ENCODE data around the gene NIT1.
A peak's percentile ranks its signal among the peaks of the same experiment; 100 is the strongest.

Gene NIT1

DNA sequence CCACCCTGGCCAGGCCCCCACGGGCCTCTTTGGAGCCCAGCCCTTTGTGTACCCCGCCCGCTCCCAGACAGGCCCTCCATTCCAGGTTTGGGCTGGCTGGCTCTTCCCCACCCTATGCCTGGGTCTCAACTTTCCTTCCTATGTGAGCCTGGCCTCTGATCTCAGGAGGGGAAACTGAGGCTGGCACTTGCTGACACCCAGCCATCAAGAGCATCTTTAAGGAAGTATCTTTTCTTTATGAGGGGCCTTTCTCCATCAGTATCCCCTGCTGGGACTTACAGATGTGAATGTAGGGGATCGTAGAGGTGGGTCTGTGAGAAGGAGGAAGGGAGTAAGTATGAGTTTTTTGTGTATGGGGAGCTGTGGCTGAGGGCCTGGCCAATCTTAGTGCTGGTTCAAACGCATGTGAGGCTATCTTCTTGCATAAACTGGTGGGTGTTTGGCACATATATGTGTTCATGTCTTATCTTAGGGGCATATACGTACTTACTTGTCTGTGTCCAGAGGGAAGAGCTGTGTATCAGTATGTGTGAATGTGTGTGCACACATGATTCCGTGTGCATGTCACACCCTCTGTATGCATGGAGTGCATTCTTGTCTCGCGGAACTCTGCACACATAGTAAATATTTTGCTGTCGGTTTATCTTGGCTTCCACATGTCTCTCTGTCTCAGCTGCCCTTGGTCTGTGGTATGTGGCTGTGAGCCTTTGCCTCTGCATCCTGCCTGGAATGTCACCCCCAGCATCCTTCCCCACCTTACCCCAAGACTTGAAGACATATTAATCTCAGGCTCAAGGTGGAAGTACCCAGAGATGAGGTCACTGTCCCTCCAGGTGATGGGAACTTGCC, 33.9 kb upstream of the NIT1 start:
- peak; percentile 49 for DNase-seq (ENCODE audit: low read depth)

DNA sequence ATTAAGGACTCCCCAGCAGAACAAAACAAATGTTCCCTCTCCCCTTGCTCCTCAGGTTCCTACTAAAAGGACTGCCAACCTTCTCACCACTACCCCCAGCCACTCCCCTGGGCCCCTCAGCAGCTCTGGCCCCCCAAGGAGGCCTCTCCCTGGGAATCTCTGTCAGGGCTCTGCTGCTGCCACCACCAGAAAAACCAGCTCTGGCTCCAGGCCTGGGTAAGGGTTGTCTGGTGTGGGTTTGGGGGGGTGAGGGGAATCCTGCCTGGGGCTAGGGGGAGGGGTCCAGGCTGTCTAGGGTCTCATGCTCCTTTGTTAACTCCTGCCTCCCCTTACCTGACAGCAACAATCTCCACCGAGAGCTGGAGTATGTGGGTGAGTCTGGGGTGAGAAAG, 33.3 kb upstream of the NIT1 start:
- no peak for DNase-seq (ENCODE audit: low read depth)

DNA sequence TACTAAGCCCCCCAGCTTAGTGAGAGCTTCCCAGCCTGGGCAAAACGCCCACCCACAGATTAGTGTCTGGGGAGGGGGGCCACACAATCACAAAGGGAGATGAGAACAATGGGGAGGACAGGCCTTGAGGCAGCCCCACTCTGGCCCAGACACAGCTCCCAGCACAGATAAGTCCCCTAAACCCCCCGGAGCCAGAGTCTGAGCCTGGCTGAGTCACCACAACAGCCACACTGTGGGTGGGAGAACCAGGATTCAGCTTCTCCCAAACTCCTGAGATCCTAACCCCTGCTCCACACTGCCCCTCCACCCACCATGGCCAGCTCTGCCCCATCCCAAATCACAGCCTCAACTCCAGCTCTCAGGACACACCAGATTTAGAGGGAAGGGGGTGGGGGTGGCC, 32.7 kb upstream of the NIT1 start:
- DNase-seq (ENCODE audit: low read depth), result peak; percentile 47

DNA sequence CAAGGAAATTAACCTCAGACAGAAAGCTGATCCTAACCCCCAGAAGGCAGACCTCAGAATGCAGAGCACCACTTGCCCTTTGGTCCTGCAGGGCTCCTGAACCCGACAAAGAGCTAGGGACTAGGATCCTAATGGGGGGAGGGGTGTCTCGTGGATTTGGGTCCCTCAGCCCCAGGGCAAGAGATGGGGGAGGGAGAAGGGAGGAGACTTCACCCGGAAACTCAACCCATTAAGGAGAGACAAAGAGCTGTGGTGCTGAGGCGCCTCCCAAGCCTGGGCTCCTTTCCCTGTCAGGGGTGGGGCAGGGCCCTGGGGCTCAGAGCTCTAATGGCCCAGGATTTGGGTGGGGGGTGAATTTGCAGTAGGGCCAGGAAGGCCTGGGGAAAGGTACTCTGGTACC, 31.4 kb upstream of the NIT1 start:
- no peak for DNase-seq (ENCODE audit: low read depth)

DNA sequence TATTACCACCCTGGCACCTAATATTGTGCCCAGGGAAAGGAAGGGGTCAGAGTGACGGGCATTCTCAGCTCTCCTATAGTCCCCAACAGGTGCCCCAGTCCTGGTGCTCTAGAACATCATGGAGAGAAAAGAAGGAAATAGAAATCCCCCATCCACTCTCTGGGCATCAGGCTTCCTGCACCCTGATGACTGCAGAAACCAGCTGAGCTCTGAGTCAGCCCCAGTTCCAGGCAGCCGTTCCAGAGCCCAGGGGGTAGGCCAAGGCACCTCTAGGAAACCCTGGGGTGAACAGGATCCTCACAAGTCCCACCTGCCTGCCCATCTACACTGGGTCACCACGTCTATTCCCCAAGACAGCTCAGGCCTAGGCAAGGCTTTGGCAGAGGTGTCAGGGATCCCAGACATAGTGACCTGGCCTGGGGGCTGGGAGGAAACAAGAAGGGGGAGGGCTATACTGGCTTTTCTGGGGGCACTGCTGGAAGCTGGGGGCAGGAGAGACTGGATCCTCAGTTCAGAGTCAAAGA, 29.3 kb upstream of the NIT1 start:
- peak; percentile 70 for DNase-seq (ENCODE audit: low read depth)

DNA sequence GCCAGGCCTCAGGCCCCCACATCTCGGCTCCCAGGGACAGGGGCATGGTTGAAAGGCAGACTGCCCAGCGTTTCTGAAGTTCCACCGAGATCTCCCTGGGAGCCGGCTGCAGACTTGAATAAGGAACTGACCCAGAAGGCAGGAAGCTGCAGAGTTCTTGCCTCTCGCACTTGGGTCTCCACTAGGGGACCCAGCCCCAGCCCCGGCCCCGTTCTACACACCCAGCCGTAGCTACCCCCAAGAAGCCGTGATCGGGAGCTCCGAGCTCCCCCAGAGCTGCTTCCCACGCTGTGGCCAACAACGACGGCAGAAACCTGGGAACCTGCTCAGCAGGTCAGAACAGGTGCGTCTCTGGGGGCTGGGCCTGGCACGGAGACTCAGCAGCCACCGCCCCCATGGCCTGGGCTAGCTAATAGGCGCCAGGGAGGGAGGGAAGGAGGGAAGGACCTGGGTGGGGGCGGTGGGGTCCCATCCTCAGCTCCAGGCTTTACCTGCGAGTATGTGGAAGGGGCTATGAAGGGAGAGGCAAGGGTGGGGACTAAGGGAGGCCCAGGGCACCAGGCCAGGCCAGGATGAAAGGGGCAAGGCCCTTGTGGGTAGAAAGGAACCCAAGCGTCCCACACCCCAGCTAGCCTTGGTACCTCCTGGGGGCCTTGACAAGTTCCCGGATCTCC, 28.5 kb upstream of the NIT1 start, which contains the start of gene NECTIN4:
TSS of gene NECTIN4 (minus strand) at position 308 of the 674 bp plus-strand sequence. CDS start at position 46, 262 bp downstream.
- DNase-seq (ENCODE audit: low read depth), result no peak

DNA sequence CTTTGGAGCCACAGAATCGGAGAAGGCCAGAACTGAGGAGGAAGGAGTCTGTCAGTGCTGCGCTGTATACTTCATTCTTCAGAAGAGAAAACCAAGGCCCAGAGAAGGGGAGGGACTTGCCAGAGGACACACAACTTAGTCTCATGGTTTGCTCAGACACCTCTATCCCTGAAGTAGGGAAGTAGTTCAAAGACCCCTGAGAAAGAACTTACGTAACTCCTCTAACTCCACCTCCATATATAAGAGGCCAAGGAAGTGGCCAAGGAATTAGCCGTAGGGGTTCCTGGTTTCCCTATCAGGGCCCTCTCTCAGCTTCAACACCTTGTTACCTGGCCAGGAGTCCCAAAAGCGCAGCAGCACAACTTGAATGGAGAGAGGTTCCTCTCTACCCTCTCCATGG, 28.0 kb upstream of the NIT1 start:
- DNase-seq (ENCODE audit: low read depth), result no peak

DNA sequence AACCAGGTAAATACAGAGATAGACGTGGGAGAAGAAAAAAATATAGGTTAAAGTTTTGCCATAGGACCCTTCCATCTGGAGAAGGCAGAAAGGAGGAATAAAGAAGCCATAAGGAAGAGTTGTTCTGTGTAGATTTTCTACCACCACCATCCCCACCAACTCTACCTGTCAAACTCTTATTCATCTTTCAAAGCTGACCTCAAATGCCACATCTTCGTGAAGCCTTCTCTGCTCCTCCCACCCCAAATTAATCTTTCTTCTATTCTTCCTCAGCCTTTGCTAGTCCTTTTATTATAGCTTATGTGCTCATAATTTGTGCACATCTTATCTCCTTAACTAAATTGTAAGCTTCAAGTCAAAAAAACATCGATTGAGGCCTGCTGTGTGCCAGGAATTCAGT, 27.3 kb upstream of the NIT1 start:
- DNase-seq (ENCODE audit: low read depth), result no peak

DNA sequence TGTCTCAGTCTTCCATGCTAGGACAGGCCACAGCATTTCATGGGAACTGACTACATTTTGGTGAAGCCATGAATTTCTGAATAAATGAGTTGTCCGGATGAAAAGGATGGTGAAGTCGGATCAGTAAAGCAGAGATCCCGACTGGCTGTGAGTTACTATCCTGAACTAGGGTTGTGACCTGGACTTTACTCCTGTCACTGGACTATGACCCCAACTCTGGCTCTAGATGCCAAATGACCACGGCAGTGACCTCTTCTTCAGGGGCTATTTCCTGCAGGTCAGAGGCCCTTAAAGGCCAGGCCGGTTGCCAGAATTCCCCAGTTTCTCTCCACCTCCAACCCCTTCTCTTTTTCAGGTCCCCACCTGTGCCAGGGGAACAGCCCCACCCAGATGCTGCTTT, 26.8 kb upstream of the NIT1 start:
- DNase-seq (ENCODE audit: low read depth), result no peak

DNA sequence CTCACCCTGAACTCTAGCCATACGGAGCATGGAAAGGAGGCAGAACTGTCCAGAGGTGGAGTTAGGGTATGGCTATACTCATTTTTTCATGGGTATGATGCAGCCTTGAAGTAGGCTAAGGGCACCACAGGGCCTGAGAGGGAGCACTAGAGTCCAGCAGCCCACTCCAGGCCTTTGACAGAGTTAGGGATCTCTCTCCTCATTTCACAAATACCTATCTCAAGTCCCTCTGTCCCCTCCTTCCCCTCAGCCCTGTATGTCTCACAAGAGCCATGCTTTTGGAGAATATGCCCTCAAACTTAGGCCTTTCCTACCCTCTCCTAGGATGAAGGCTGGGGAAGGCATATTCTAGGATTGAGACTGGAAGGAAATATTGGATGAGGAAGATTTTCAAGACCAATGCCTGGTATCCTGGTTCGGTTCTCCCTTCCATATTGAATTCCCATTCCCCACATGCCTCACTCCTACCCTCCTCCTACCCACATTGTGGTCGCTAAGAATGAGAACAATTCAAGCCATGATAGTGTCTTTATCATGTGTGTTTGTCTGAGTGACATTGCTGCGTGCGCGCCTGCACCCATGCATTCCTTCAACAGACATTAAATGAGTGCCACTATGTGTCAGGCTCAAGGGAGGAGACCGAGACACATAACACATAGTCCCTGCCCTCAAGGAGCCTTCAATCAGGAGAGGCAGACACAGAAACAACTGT, 26.0 kb upstream of the NIT1 start:
- no peak for DNase-seq (ENCODE audit: low read depth)

DNA sequence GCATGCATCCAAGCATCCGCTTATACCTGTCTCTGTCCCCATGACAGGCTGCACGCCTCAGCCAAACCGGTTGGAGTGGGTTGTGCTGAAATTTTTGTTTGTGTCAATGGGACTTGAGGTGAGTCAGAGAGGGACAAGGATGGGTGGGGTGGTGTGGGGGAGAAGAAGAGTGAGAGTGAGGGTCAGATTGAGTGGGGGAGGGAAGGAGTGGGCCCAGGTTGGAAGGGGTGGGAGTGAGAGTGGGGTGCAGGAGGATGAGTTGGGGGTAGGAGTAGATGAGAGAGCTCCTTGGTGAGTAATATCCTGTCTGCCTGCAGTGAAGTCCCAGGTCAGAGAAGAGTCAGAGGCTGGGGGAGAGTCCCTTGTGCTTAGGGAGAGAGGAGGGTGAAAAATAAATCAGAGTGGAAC, 25.3 kb upstream of the NIT1 start:
- DNase-seq (ENCODE audit: low read depth), result peak; percentile 66

DNA sequence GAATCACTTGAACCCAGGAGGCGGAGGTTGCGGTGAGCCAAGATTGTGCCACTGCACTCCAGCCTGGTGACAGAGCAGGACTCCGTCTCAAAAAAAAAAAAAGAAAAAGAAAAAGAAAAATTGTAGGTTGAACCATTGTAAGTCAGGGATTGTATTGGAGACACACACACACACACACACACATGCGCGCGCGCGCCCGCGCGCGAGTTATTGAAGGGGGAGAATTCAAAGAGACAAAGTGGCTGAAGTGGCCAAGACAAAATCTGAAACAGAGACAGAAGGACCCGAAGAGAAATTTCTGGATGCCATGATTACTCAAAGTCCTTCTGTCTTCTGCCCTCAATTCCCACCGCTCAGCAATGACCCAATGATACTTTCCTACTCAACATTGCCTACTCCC, 23.4 kb upstream of the NIT1 start:
- DNase-seq (ENCODE audit: low read depth), result no peak

DNA sequence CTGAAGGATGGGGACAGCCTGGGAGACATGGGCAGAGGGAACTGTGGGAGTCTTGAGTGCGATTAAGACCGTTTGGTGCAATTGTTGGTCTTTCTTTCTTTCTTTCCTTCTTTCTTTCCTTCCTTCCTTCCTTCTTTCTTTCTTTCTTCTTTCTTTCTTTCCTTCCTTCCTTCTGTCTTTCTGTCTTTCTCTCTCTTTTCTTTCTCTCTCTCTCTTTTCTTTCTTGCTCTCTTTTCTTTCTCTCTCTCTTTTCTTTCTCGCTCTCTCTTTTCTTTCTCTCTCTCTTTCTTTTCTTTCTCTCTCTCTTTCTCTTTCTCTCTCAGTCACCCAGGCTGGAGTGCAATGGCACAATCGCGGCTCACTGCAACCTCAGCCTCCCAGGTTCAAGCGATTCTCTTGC, 22.7 kb upstream of the NIT1 start:
- DNase-seq (ENCODE audit: low read depth), result no peak

DNA sequence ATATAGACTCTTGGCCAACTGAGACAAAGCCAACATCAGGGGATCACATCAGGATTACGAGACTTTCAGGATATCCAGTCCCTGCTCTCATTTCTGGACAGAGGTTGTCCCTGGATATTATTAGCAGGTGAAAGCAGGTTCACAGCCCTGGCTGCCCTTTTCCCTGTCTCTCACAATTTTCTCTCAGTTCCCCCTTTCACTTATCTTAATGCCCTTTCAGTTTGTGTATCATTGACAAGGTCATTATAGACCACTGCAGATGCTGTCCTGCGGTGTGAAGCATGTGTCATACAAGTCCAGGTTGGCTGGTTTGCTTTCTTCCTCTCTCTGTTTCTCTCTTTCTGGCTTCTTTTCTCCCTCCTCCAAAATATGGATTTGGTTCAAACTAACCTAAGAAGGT, 21.9 kb upstream of the NIT1 start:
- DNase-seq (ENCODE audit: low read depth), result no peak

DNA sequence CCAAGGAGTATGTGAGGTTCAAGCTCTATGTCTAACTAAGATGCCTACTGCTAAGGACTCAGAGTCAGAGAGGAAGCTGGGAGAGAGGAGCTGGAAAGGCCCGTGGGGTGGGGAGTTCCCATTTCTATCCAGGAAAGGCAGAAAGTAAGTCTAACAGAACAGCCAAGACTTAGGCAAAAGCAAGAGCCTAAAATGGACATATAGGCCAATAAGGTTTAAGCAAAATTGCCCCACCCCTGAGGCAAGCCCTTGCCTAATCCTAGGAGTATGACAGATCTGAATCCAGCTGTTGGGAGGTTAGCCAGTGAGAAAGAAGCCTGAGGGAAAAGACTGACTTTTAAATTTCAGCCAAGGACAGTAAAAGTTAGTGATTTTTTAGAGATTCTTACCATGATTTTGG, 21.4 kb upstream of the NIT1 start:
- DNase-seq (ENCODE audit: low read depth), result peak; percentile 57

DNA sequence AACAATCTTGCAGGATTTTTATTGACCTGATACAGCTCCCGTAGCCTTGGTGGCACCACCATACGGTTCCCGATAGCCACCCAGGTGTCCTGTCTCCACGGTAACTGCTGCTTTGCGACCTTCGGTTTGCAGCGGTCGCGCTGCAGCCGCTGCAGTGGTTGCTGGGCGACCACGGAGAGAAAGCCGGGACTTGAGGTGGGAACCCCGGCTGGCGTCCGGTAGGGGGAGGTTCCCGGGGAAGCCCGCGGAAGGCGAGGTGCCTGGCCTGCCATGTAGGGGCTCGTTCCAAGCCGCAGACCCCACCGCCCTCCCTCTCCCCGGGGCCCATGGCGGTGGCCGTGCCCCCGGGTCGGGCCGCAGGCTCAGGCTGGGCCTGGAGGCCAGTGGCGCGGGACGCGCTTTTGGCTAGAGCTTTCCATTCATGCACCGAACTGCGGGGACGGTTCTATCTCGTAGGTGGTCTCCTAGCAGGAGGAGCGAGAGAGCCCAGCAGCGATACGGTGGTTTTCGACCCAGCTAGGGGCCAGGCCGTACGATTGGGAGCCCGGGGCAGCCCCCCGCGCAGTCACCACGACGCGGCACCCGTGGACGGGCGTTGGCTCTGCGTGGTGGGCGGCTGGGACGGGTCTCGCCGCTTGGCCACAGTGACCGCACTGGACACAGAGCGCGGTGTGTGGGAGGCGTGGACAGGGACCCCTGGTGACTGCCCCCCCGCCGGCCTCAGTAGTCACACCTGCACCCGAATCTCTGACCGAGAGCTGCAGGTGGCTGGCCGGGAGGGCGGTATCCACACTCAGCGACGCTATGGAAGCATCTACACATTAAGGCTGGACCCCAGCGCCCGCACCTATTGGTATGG, 19.5 kb upstream of the NIT1 start, which contains the start of gene KLHDC9:
TSS of gene KLHDC9 (plus strand) at position 152 of the 859 bp plus-strand sequence. CDS start at position 327, 175 bp downstream.
- peak; percentile 76 for DNase-seq (ENCODE audit: low read depth)

DNA sequence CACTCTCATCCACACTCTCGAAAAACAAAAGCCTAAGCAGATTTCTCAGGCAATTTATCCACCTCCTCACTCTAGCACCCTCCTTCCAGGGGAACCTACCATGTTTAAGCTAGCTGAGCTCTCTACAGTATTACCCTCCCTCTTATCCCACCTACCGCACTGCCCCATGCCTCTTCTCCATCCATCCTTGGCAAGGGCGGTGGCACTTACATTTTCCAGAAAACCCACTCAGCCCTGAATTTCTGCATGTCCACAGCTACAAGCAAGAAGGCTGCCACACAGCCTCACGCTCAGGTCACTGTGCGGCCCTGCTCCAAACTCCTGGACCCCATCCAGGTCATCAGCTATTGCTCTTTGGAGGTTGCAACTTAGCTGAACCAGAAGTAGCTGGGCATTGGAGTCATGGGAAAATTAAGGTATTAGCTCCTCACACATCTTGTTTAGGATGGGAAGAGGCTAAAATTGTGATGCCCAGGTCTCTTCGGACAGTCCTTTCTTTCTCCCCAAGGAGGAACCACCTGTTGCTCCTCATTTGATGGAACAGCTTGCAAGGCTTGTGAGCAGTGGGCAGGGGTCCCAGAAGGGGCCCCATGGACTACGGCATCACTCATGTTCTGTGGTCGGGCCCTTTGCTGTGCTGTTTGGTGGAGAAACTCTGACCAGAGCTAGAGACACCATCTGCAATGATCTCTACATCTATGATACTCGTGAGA, 18.7 kb upstream of the NIT1 start:
- no peak for DNase-seq (ENCODE audit: low read depth)

DNA sequence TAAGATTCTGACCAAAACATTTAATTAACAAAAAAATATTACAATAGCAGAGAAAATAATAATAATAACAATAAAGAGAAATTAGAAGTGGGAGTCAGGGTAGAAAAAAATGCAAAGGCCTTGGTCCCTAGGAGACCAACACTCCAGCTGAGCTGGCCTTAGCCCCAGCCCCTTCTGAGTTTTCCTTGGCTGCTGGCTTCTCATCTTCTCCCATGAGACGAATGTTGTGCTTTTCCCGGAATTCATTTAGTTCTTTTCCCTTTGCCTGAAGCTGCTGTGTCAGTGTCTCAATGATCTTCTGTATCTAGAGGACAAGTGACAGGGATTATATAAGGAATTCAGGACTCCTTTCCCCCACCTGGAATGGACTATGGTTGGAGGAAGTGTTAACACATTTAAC, 17.3 kb upstream of the NIT1 start:
- no peak for DNase-seq (ENCODE audit: low read depth)

DNA sequence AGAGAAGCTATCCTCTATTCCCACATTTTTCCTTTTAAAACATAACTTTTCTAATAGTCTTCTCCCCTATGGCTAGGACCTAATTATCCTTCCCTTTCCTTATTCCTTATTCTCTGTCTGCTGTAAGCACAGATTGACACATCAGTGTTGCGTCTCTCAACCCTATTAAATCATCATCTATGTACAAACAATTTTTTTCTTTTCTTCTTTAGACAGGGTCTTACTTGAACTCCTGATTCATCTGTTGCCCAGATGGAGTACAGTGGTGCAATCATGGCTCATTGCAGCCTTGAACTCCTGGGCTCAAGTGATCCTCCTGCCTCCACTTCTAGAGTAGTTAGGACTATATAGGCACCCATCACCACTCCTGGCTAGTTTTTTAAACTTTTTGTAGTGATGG, 11.5 kb upstream of the NIT1 start:
- no peak for DNase-seq (ENCODE audit: low read depth)

DNA sequence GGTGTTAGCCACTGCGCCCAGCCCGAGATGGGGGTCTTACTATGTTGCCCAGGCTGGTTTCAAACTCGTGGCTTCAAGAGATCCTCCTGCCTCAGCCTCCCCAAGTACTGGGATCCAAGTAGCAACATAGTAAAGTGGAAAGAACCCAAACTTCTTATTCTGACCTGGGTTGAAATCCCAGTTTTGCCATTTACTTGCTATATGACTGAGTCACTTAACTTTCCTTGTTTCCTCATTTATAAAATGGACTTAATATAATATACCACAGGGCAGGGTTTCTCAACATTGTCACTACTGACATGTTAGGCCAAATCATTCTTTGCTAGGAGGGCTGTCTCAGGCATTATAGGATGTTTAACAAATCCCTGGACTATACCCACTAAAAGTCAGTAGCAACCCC, 6.8 kb upstream of the NIT1 start:
- no peak for DNase-seq (ENCODE audit: low read depth)

DNA sequence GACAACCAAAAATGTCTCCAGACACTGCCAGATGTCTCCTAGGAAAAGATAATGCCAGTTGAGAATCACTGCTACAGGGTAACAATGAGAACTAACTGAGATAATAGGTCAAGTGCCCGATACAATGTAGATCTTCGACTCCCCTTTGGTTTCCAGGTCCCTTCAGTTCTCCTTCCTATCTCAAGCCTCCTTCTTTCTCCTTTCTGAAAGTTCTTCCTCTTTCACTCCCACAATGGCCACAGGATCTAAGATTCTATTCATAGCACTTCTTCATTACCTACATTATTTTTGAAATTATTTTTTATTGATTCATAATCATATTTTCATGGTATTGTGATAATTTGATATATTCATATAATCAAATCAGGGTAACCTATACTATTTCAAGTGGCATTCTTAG, 6.4 kb upstream of the NIT1 start:
- DNase-seq (ENCODE audit: low read depth), result no peak
